Brain microvascular endothelial cell (primary cell): ENCODE measurements around the gene CLCA4.
"Not testable (repeated sequence)": the region's sequence is repeated elsewhere in the genome, so short reads cannot be mapped to it uniquely, and the experiment has no call there.

Source experiments
- DNase-seq: peaks from one replicate; pipeline ENCODE4 v3.0.0-alpha.2; 2020
- H3K27ac ChIP-seq: fragments of 250-450 bp; sonication (Bioruptor Pico); 2 replicates; pipeline ENCODE4 v1.5.1; 2020; ENCODE audit warnings: mild to moderate bottlenecking, moderate library complexity
- H3K27me3 ChIP-seq: fragments of 250-450 bp; sonication (Bioruptor Pico); replicated peaks from 2 replicates; pipeline ENCODE4 v1.5.1; 2020; ENCODE audit warnings: mild to moderate bottlenecking
- H3K36me3 ChIP-seq: fragments of 250-450 bp; sonication (Bioruptor Pico); replicated peaks from 2 replicates; pipeline ENCODE4 v1.5.1; 2020; ENCODE audit warnings: mild to moderate bottlenecking
- H3K4me3 ChIP-seq: 2 replicates; pipeline ENCODE4 v1.5.1; 2011; ENCODE audit warnings: low read depth, mild to moderate bottlenecking, control low read depth, low read length, moderate library complexity
- CTCF ChIP-seq: IDR thresholded peaks from 2 replicates; pipeline ENCODE4 v1.5.1; 2011; ENCODE audit warnings: low read depth, mild to moderate bottlenecking, moderate library complexity, low read length, control low read depth, inconsistent platforms; ENCODE audit errors: missing control alignments
- in situ Hi-C: cut with HindIII; loops from 2 replicates; pipeline ENCODE4 v1.10.0; 2017; ENCODE audit warnings: low sequenced_read_pairs, low pct_ligation_motif_present

The CLCA4 gene

GRCh38 chr1:86546787-86547221 lies at the start of gene CLCA4:
TSS of gene CLCA4 (plus strand) at chr1:86547078. CDS start at chr1:86547120, 42 bp downstream.
- in situ Hi-C loops: no loop called here
- H3K27ac ChIP-seq: no peak within 1 kb of the TSS
- no peak for DNase-seq
- H3K4me3 ChIP-seq: no peak within 1 kb of the TSS
- H3K36me3 ChIP-seq: no peaks in the 10 kb centered on the region
- no peaks in the 10 kb centered on the region for H3K27me3 ChIP-seq
- no peak for TF ChIP-seq CTCF

GRCh38 chr1:86498281-86498680 lies 48.6 kb upstream of the CLCA4 start:
- no peak for TF ChIP-seq CTCF
- Histone ChIP-seq H3K36me3 (no peaks in the 10 kb centered on the region), H3K27me3 (no peaks in the 10 kb centered on the region), H3K4me3 (no peak overlapping the region), H3K27ac (no peak overlapping the region)
- in situ Hi-C loops: no loop called here
- DNase-seq: no peak

GRCh38 chr1:86499987-86500593 lies 46.8 kb upstream of the CLCA4 start:
- in situ Hi-C loops: no loop called here
- H3K27ac ChIP-seq: no peak overlapping the region
- no peaks in the 10 kb centered on the region for H3K27me3 ChIP-seq
- no peaks in the 10 kb centered on the region for H3K36me3 ChIP-seq
- DNase-seq: no peak
- TF ChIP-seq CTCF: peak; percentile 52
- H3K4me3 ChIP-seq: no peak overlapping the region

- no peak for DNase-seq
- TF ChIP-seq CTCF: no peak
- Histone ChIP-seq H3K27me3 (no peaks in the 10 kb centered on the region), H3K4me3 (no peak overlapping the region), H3K36me3 (no peaks in the 10 kb centered on the region), H3K27ac (no peak overlapping the region)
- in situ Hi-C loops: no loop called here
Measured at GRCh38 chr1:86500714-86501113, 46.2 kb upstream of the CLCA4 start.

- H3K27ac ChIP-seq, DNase-seq, H3K27me3 ChIP-seq, H3K36me3 ChIP-seq, in situ Hi-C loops: not testable (repeated sequence)
- H3K4me3 ChIP-seq: peak overlapping the region; percentile 24
- TF ChIP-seq CTCF: peak; percentile 53
Measured at GRCh38 chr1:86502125-86502646, 44.7 kb upstream of the CLCA4 start.
